Endothelial cell of umbilical vein (primary cell): ENCODE measurements around the gene PIGH. TPM values are rescaled to one million over a fixed set of nuclear protein-coding genes. Genes with fewer than 3 reads are reported as not detected.

Experiments
- BruUV-seq: library from RNA; stranded (reverse); fragments of 400-500 nt; replicated peaks from 2 replicates; lab custom pipeline; 2021; lab: Mats Ljungman, UMichigan
- CTCF ChIA-PET: fragments of 300-600, 350-600 bp; sonication (Branson Sonifier 250); formaldehyde crosslinking; loops from one replicate; lab custom pipeline; 2021; ENCODE audit warnings: antibody characterized with exemption, inconsistent platforms; lab: Charles Lee
- POLR2A ChIA-PET: fragments of 300-600, 350-600 bp; sonication (Branson Sonifier 250); formaldehyde crosslinking; loops from one replicate; lab custom pipeline; 2021; ENCODE audit warnings: antibody characterized with exemption, inconsistent platforms; lab: Charles Lee
- DNase-seq: peaks from one replicate; pipeline ENCODE4 v3.0.0-alpha.2; 2011; ENCODE audit warnings: low read depth, low spot score
- FAIRE-seq: peaks from 2 replicates; lab custom pipeline; 2011; peaks lifted over from hg19 to GRCh38; lab: Jason Lieb, UNC
- H2AFZ ChIP-seq: 2 replicates; pipeline ENCODE4 v1.6.0; 2012; ENCODE audit warnings: low read depth, low read length, control low read depth, inconsistent platforms
- H3K27ac ChIP-seq: 2 replicates; pipeline ENCODE4 v1.5.1; 2011; ENCODE audit warnings: low read depth, mild to moderate bottlenecking, control low read depth, low read length, moderate library complexity; ENCODE audit not compliant: insufficient read depth
- H3K27me3 ChIP-seq, 2 experiments: 2 replicates each; pipeline versions ENCODE4 v1.6.0 to v1.6.1; 2011; ENCODE audit warnings: low read length in 2 of 2, mixed read lengths in 1 of 2; ENCODE audit not compliant: control insufficient read depth in 2 of 2, insufficient read depth in 2 of 2
- H3K36me3 ChIP-seq, 2 experiments: 2 replicates in 1 of 2; 3 replicates in 1 of 2; pipeline ENCODE4 v1.5.1; 2011; ENCODE audit warnings: low read length in 2 of 2, mild to moderate bottlenecking in 1 of 2, moderate library complexity in 1 of 2; ENCODE audit not compliant: control insufficient read depth in 2 of 2, insufficient read depth in 2 of 2; ENCODE audit errors: extremely low read depth in 1 of 2
- H3K4me1 ChIP-seq: 3 replicates; pipeline ENCODE4 v1.5.1; 2011; ENCODE audit warnings: mild to moderate bottlenecking, low read length; ENCODE audit not compliant: control insufficient read depth, insufficient read depth; ENCODE audit errors: extremely low read depth
- H3K4me2 ChIP-seq: 2 replicates; pipeline ENCODE4 v1.6.1; 2011; ENCODE audit warnings: low read length, control low read depth, mixed read lengths; ENCODE audit not compliant: insufficient read depth
- H3K4me3 ChIP-seq, 3 experiments: fragments of 200-600 bp in 1 of 3; sonication (generic), shearing (Covaris generic) in 1 of 3; replicated peaks in 1 of 3; 2 replicates each; pipeline ENCODE4 v1.5.1; 2011 to 2016; ENCODE audit warnings: control low read depth in 3 of 3, low read length in 3 of 3, mild to moderate bottlenecking in 2 of 3, inconsistent platforms in 1 of 3, low read depth in 1 of 3, moderate library complexity in 1 of 3; ENCODE audit not compliant: insufficient read depth in 1 of 3
- H3K79me2 ChIP-seq: 2 replicates; pipeline ENCODE4 v1.6.0; 2012; ENCODE audit warnings: low read length, inconsistent platforms; ENCODE audit not compliant: control insufficient read depth, insufficient read depth
- H3K9ac ChIP-seq: replicated peaks from 2 replicates; pipeline ENCODE3; 2011; ENCODE audit warnings: low read length, control low read depth; ENCODE audit not compliant: insufficient read depth; ENCODE audit errors: extremely low read depth
- H3K9me1 ChIP-seq: replicated peaks from 3 replicates; pipeline ENCODE4 v1.6.0; 2011; ENCODE audit warnings: mild to moderate bottlenecking, low read length; ENCODE audit not compliant: control insufficient read depth, insufficient read depth; ENCODE audit errors: extremely low read depth
- H3K9me3 ChIP-seq: replicated peaks from 2 replicates; pipeline ENCODE4 v1.5.1; 2012; ENCODE audit warnings: low read length, inconsistent platforms; ENCODE audit not compliant: control insufficient read depth, insufficient read depth
- H4K20me1 ChIP-seq: replicated peaks from 2 replicates; pipeline ENCODE3; 2011; ENCODE audit warnings: mild to moderate bottlenecking, low read length; ENCODE audit not compliant: control insufficient read depth, insufficient read depth; ENCODE audit errors: extremely low read depth
- EZH2 ChIP-seq: IDR thresholded peaks from 2 replicates; pipeline ENCODE4 v1.6.1; 2012; ENCODE audit warnings: borderline replicate concordance, low read depth, mild to moderate bottlenecking, moderate library complexity, low read length, inconsistent platforms; ENCODE audit not compliant: severe bottlenecking
- FOS ChIP-seq: IDR thresholded peaks from 2 replicates; pipeline ENCODE4 v1.6.1; 2011; ENCODE audit warnings: mild to moderate bottlenecking, low read length, moderate library complexity, borderline replicate concordance; ENCODE audit not compliant: insufficient read depth
- GATA2 ChIP-seq: IDR thresholded peaks from 2 replicates; pipeline ENCODE4 v1.7.0; 2011; ENCODE audit warnings: low read depth, mild to moderate bottlenecking, moderate library complexity, mixed read lengths, low read length; ENCODE audit not compliant: insufficient read length, insufficient read depth
- JUN ChIP-seq: IDR thresholded peaks from 2 replicates; pipeline ENCODE4 v1.6.1; 2011; ENCODE audit warnings: borderline replicate concordance, low read depth; ENCODE audit not compliant: insufficient read length, insufficient read depth
- MAX ChIP-seq: IDR thresholded peaks from 2 replicates; pipeline ENCODE4 v1.6.1; 2011; ENCODE audit not compliant: insufficient read depth, insufficient read length
- MYC ChIP-seq: IDR thresholded peaks from one replicate; pipeline ENCODE4 v1.6.1; 2011; ENCODE audit warnings: mild to moderate bottlenecking, low read depth, low read length
- POLR2A ChIP-seq: IDR thresholded peaks from 2 replicates; pipeline ENCODE4 v1.6.1; 2012; ENCODE audit warnings: low read depth, mild to moderate bottlenecking, control low read depth, low read length
- POLR2AphosphoS5 ChIP-seq: IDR thresholded peaks from 2 replicates; pipeline ENCODE4 v1.6.1; 2012; ENCODE audit warnings: low read depth, mild to moderate bottlenecking, control low read depth, low read length, moderate library complexity; ENCODE audit not compliant: insufficient read depth
- dilution Hi-C: fragments of 300-500 bp; cut with MboI; formaldehyde crosslinking; loops from one replicate; pipeline ENCODE4 v1.15.0; 2019; ENCODE audit warnings: low sequenced_read_pairs; ENCODE audit not compliant: extremely low pct_ligation_motif_present
- intact Hi-C: fragments of 100-400 bp; cut with micrococcal nuclease; formaldehyde crosslinking; loops from one replicate; pipeline ENCODE4 v1.10.0; 2022
- polyA plus RNA-seq, 4 experiments: library from polyadenylated mRNA; depleted of rRNA in 3 of 4; stranded (reverse) in 3 of 4; unstranded in 1 of 4; fragments of >200 nt; gene quantifications; 2 replicates each; pipeline versions ENCODE4 v1.2.1 to v1.2.3, GENCODE V29; 2011 to 2012; ENCODE audit warnings: missing spikeins in 1 of 4
- total RNA-seq: library from RNA; stranded (reverse); gene quantifications from 2 replicates; pipeline ENCODE4 v1.2.3, GENCODE V29; 2021
- TF ChIP-seq, protein P1 (sequence below), 2 donors: IDR thresholded peaks; 1 replicate in 1 of 2; 2 replicates in 1 of 2; pipeline ENCODE4 v1.5.1; 2011; ENCODE audit warnings: low read length in 2 of 2, mild to moderate bottlenecking in 2 of 2, moderate library complexity in 2 of 2, control low read depth in 1 of 2, inconsistent platforms in 1 of 2, low read depth in 1 of 2; ENCODE audit not compliant: insufficient read depth in 1 of 2; ENCODE audit errors: extremely low read depth in 1 of 2

The PIGH gene
- total and polyA plus RNA-seq, 2 donors (not counting 3 experiments of a cell fraction or from before 2014, with no cell fraction given) = 12.3 to 18.0 TPM

GRCh38 chr14:67569011-67569650 is 30.9 kb downstream of the PIGH start:
- Histone ChIP-seq H2AFZ (no peak overlapping the region), H3K4me3 (no peak overlapping the region), H3K9ac (no peak overlapping the region), H3K36me3 (no peaks in the 10 kb centered on the region), H3K9me3 (no peaks in the 10 kb centered on the region), H3K79me2 (no peaks in the 10 kb centered on the region), H4K20me1 (no peaks in the 10 kb centered on the region), H3K27me3 (peaks cover 0 to 4% of the 10 kb centered on the region in 2 experiments), H3K4me1 (no peaks in the 10 kb centered on the region), H3K4me2 (no peak overlapping the region), H3K27ac (no peak overlapping the region), H3K9me1 (no peaks in the 10 kb centered on the region)
- CTCF ChIA-PET = interaction anchor here (1.2 to 6.4 kb wide), 5 partner anchors 10 to 140 kb away, joined by 3 to 336 read pairs (median 85); no protein-coding TSS in a partner anchor
- no TSS peak for BruUV-seq
- POLR2A ChIA-PET = no interaction called here
- DNase-seq = no peak
- FAIRE-seq = no peak
- dilution Hi-C loops (no loop called here), intact Hi-C loops (no loop called here)
- TF ChIP-seq POLR2A = no peak
- no peak for TF ChIP-seq EZH2
- no peak for TF ChIP-seq FOS
- no peak for TF ChIP-seq MYC
- TF ChIP-seq MAX = no peak
- no peak for TF ChIP-seq GATA2
- no peak for TF ChIP-seq POLR2AphosphoS5
- TF ChIP-seq JUN = no peak
- TF ChIP-seq, protein P1, sequence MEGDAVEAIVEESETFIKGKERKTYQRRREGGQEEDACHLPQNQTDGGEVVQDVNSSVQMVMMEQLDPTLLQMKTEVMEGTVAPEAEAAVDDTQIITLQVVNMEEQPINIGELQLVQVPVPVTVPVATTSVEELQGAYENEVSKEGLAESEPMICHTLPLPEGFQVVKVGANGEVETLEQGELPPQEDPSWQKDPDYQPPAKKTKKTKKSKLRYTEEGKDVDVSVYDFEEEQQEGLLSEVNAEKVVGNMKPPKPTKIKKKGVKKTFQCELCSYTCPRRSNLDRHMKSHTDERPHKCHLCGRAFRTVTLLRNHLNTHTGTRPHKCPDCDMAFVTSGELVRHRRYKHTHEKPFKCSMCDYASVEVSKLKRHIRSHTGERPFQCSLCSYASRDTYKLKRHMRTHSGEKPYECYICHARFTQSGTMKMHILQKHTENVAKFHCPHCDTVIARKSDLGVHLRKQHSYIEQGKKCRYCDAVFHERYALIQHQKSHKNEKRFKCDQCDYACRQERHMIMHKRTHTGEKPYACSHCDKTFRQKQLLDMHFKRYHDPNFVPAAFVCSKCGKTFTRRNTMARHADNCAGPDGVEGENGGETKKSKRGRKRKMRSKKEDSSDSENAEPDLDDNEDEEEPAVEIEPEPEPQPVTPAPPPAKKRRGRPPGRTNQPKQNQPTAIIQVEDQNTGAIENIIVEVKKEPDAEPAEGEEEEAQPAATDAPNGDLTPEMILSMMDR (IDR thresholded peaks at IDR 0.05; ENCODE audit: extremely low read depth in 1 of 2, insufficient read depth in 1 of 2, low read depth in 1 of 2, low read length in 2 of 2) = no peak
